SK-N-SH (cell line): Measurements from ENCODE around the gene GLRA3. TPM values are rescaled to one million over a fixed set of nuclear protein-coding genes. Genes with fewer than 3 reads are reported as not detected.
A peak's percentile ranks its signal among the peaks of the same experiment; 100 is the strongest.

Experiments used
- CTCF ChIA-PET: fragments of 300-600, 350-600 bp; formaldehyde crosslinking; extraction: SDS; loops from one replicate; lab custom pipeline; 2021; lab: Yijun Ruan, JAX
- POLR2A ChIA-PET: fragments of 350-600 bp; sonication (Branson Sonifier 250); formaldehyde crosslinking; extraction: SDS; loops from one replicate; lab custom pipeline; 2020; ENCODE audit warnings: antibody characterized with exemption, inconsistent platforms; lab: Yijun Ruan, JAX
- DNase-seq: peaks from one replicate; pipeline ENCODE4 v3.0.0; 2012
- H2AFZ ChIP-seq: fragments of 200-600 bp; sonication (generic); 2 replicates; pipeline ENCODE4 v1.8.1; 2016; ENCODE audit warnings: antibody characterized with exemption, mild to moderate bottlenecking, low read depth
- H3F3A ChIP-seq: fragments of 200-600 bp; sonication (generic); replicated peaks from 2 replicates; pipeline ENCODE3; 2016; ENCODE audit warnings: antibody characterized with exemption, mild to moderate bottlenecking; ENCODE audit not compliant: insufficient read depth
- H3K27ac ChIP-seq, 2 experiments: fragments of 200-500 bp in 1 of 2; fragments of 200-600 bp in 1 of 2; sonication (Bioruptor generic) in 1 of 2; sonication (generic), shearing (Covaris generic) in 1 of 2; 2 replicates each; pipeline versions ENCODE4 v1.5.1 to v1.6.1; 2014 to 2016; ENCODE audit warnings: low read depth in 2 of 2, inconsistent platforms in 1 of 2, low read length in 1 of 2, mild to moderate bottlenecking in 1 of 2, mixed read lengths in 1 of 2
- H3K27me3 ChIP-seq: fragments of 200-600 bp; sonication (generic), shearing (Covaris generic); 2 replicates; pipeline ENCODE4 v1.6.1; 2016; ENCODE audit warnings: mixed run types; ENCODE audit not compliant: insufficient read depth
- H3K36me3 ChIP-seq, 2 experiments: fragments of 200-500 bp in 1 of 2; fragments of 200-600 bp in 1 of 2; sonication (Bioruptor generic) in 1 of 2; sonication (generic) in 1 of 2; replicated peaks in 1 of 2; 2 replicates each; pipeline versions ENCODE3 to v1.5.1; 2014 to 2016; ENCODE audit warnings: low read length in 1 of 2, mild to moderate bottlenecking in 1 of 2; ENCODE audit not compliant: insufficient read depth in 2 of 2, control insufficient read depth in 1 of 2
- H3K4me1 ChIP-seq, 2 experiments: fragments of 200-500 bp in 1 of 2; fragments of 200-600 bp in 1 of 2; sonication (Bioruptor generic) in 1 of 2; sonication (generic), shearing (Covaris generic) in 1 of 2; 2 replicates each; pipeline versions ENCODE4 v1.5.1 to v1.6.1; 2014 to 2016; ENCODE audit warnings: low read depth in 1 of 2, low read length in 1 of 2, mixed run types in 1 of 2; ENCODE audit not compliant: insufficient read depth in 2 of 2, control insufficient read depth in 1 of 2
- H3K4me2 ChIP-seq: fragments of 200-600 bp; sonication (generic), shearing (Covaris generic); 2 replicates; pipeline ENCODE4 v1.6.1; 2017; ENCODE audit warnings: mixed run types
- H3K4me3 ChIP-seq, 2 experiments: fragments of 200-500 bp in 1 of 2; fragments of 200-600 bp in 1 of 2; sonication (Bioruptor generic) in 1 of 2; sonication (generic), shearing (Covaris generic) in 1 of 2; 2 replicates each; pipeline versions ENCODE4 v1.5.1 to v1.8.1; 2014 to 2016; ENCODE audit warnings: low read depth in 2 of 2, inconsistent platforms in 1 of 2, low read length in 1 of 2, mild to moderate bottlenecking in 1 of 2, mixed read lengths in 1 of 2, moderate library complexity in 1 of 2
- H3K79me2 ChIP-seq: fragments of 200-600 bp; sonication (generic); 2 replicates; pipeline ENCODE4 v1.8.1; 2017; ENCODE audit warnings: mild to moderate bottlenecking; ENCODE audit not compliant: insufficient read depth
- H3K9ac ChIP-seq: fragments of 200-600 bp; sonication (generic); 2 replicates; pipeline ENCODE4 v1.6.1; 2017; ENCODE audit warnings: mixed run types
- H3K9me2 ChIP-seq: fragments of 200-600 bp; sonication (generic); 2 replicates; pipeline ENCODE4 v1.6.1; 2017; ENCODE audit warnings: mixed run types
- H3K9me3 ChIP-seq: fragments of 200-600 bp; sonication (generic); 2 replicates; pipeline ENCODE4 v1.6.1; 2017; ENCODE audit warnings: mixed run types, mild to moderate bottlenecking, moderate library complexity
- H4K20me1 ChIP-seq: fragments of 200-600 bp; sonication (generic); 2 replicates; pipeline ENCODE4 v1.6.1; 2017; ENCODE audit warnings: mild to moderate bottlenecking, mixed run types; ENCODE audit not compliant: insufficient read depth
- EZH2phosphoT487 ChIP-seq: fragments of 200-600 bp; sonication (generic); IDR thresholded peaks from 2 replicates; pipeline ENCODE4 v1.6.1; 2017; ENCODE audit warnings: low read depth, mixed run types, mild to moderate bottlenecking, antibody characterized with exemption, moderate library complexity, borderline replicate concordance
- FOSL2 ChIP-seq: IDR thresholded peaks from 2 replicates; pipeline ENCODE4 v1.4.0; 2012; ENCODE audit warnings: low read depth, mild to moderate bottlenecking, moderate library complexity, borderline replicate concordance
- FOXM1 ChIP-seq: IDR thresholded peaks from 2 replicates; pipeline ENCODE4 v1.4.0; 2012; ENCODE audit warnings: low read depth, mild to moderate bottlenecking
- GABPA ChIP-seq: IDR thresholded peaks from 2 replicates; pipeline ENCODE4 v1.4.0; 2012; ENCODE audit warnings: low read depth, mild to moderate bottlenecking
- JUND ChIP-seq: IDR thresholded peaks from 2 replicates; pipeline ENCODE4 v1.4.0; 2012
- MXI1 ChIP-seq: IDR thresholded peaks from 2 replicates; pipeline ENCODE4 v1.6.1; 2012; ENCODE audit warnings: mild to moderate bottlenecking, low read depth, low read length, improper control_type of control experiment
- PBX3 ChIP-seq: IDR thresholded peaks from 2 replicates; pipeline ENCODE4; 2012
- POLR2AphosphoS5 ChIP-seq: IDR thresholded peaks from 2 replicates; pipeline ENCODE4 v1.6.1; 2012; ENCODE audit warnings: low read depth, low read length
- RAD21 ChIP-seq: IDR thresholded peaks from 2 replicates; pipeline ENCODE4 v1.6.1; 2012; ENCODE audit warnings: mild to moderate bottlenecking, low read length
- SMC3 ChIP-seq: IDR thresholded peaks from 2 replicates; pipeline ENCODE4 v1.6.1; 2012; ENCODE audit warnings: low read depth, low read length, improper control_type of control experiment
- USF2 ChIP-seq: fragments of 150-350 bp; IDR thresholded peaks from 2 replicates; pipeline ENCODE4 v1.6.1; 2017; ENCODE audit warnings: antibody characterized with exemption, low read length, low read depth, borderline replicate concordance
- YY1 ChIP-seq: IDR thresholded peaks from 2 replicates; pipeline ENCODE4 v1.4.0; 2012; ENCODE audit warnings: low read depth, mild to moderate bottlenecking
- WGBS: methylation state at CpG from one replicate; pipeline ENCODE4 v1.1.6; 2017; ENCODE audit warnings: low lambda C conversion rate; 5-methylcytosine and 5-hydroxymethylcytosine counted together
- polyA plus RNA-seq, 3 experiments: library from polyadenylated mRNA; depleted of rRNA; stranded (reverse); fragments of >200 nt; gene quantifications; 2 replicates each; pipeline ENCODE4 v1.2.3, GENCODE V29; 2012
- TF ChIP-seq, protein P1 (sequence below): IDR thresholded peaks from 2 replicates; pipeline ENCODE4 v1.4.0; 2012; ENCODE audit warnings: low read depth, borderline replicate concordance

The GLRA3 gene
- polyA plus RNA-seq, 1 of the 3 experiments (the other 2 are of a cell fraction): not detected

DNA sequence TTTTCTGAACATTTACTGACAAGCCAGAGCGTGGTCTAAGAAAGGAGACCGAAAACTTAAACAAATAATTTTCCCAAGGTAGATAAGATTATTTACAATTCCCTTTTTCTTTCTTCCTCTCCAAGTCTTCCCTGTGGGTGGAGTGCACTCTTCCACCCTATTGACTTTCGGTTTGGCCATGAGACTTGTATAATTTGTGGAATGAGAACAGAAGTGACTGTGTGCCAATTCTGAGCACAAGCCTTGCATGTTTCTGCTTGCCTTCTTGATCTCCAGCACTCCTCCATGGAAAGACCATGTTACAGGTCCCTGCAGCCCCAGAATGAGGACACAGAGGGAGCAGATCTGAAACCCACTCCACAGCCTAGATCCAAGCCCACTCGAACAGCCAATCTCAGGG is 156.8 kb downstream of the GLRA3 start:
- Histone ChIP-seq H3F3A (no peaks in the 10 kb centered on the region), H3K36me3 (no peaks in the 10 kb centered on the region), H4K20me1 (no peaks in the 10 kb centered on the region), H3K79me2 (no peaks in the 10 kb centered on the region), H3K4me1 (no peaks in the 10 kb centered on the region), H3K4me2 (no peak overlapping the region), H3K27ac (no peak overlapping the region), H3K27me3 (no peaks in the 10 kb centered on the region; the same call in 1 of the 2 replicates), H3K9ac (no peak overlapping the region), H3K9me2 (no peaks in the 10 kb centered on the region; the same call in 1 of the 2 replicates), H3K4me3 (no peak overlapping the region), H3K9me3 (no peaks in the 10 kb centered on the region), H2AFZ (no peak overlapping the region)
- TF ChIP-seq, protein P1, sequence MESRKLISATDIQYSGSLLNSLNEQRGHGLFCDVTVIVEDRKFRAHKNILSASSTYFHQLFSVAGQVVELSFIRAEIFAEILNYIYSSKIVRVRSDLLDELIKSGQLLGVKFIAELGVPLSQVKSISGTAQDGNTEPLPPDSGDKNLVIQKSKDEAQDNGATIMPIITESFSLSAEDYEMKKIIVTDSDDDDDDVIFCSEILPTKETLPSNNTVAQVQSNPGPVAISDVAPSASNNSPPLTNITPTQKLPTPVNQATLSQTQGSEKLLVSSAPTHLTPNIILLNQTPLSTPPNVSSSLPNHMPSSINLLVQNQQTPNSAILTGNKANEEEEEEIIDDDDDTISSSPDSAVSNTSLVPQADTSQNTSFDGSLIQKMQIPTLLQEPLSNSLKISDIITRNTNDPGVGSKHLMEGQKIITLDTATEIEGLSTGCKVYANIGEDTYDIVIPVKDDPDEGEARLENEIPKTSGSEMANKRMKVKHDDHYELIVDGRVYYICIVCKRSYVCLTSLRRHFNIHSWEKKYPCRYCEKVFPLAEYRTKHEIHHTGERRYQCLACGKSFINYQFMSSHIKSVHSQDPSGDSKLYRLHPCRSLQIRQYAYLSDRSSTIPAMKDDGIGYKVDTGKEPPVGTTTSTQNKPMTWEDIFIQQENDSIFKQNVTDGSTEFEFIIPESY: no peak
- no peak for TF ChIP-seq RAD21
- no peak for TF ChIP-seq EZH2phosphoT487
- TF ChIP-seq YY1: no peak
- TF ChIP-seq PBX3: no peak
- TF ChIP-seq USF2: no peak
- no peak for TF ChIP-seq GABPA
- no peak for TF ChIP-seq POLR2AphosphoS5
- ChIA-PET POLR2A (no interaction called here), CTCF (no interaction called here)
- DNase-seq: no peak
- 30% methylated on average over 4 of the region's 4 CpGs for WGBS

GRCh38 chr4:174669270-174669669 is 159.8 kb downstream of the GLRA3 start:
- 9% methylated on average over 3 of the region's 3 CpGs for WGBS
- Histone ChIP-seq H4K20me1 (no peaks in the 10 kb centered on the region), H3K9me2 (no peaks in the 10 kb centered on the region; the same call in 1 of the 2 replicates), H3K27me3 (no peaks in the 10 kb centered on the region; the same call in 1 of the 2 replicates), H3K4me3 (no peak overlapping the region), H3K27ac (no peak overlapping the region), H3K79me2 (no peaks in the 10 kb centered on the region), H3K9me3 (no peaks in the 10 kb centered on the region), H3K9ac (no peak overlapping the region), H3K4me1 (no peaks in the 10 kb centered on the region), H3F3A (no peaks in the 10 kb centered on the region), H3K4me2 (no peak overlapping the region), H3K36me3 (no peaks in the 10 kb centered on the region)
- CTCF ChIA-PET: interaction anchor here (0.6 kb wide), 1 partner anchor 18 kb away, joined by 3 read pairs; no protein-coding TSS in a partner anchor
- POLR2A ChIA-PET: no interaction called here
- DNase-seq: no peak
- TF ChIP-seq PBX3: peak; percentile 49; the same call in 1 of the 2 replicates
- no peak for TF ChIP-seq FOXM1
- no peak for TF ChIP-seq MXI1
- TF ChIP-seq FOSL2: peak; percentile 39; the same call in 1 of the 2 replicates
- TF ChIP-seq SMC3: no peak
- TF ChIP-seq JUND: peak; percentile 22; the same call in 1 of the 2 replicates
- TF ChIP-seq, all 33 proteins: peak for 3
- no peak overlapping the region for H2AFZ ChIP-seq
